ENCODE measurements around the gene NRDE2.

DNA sequence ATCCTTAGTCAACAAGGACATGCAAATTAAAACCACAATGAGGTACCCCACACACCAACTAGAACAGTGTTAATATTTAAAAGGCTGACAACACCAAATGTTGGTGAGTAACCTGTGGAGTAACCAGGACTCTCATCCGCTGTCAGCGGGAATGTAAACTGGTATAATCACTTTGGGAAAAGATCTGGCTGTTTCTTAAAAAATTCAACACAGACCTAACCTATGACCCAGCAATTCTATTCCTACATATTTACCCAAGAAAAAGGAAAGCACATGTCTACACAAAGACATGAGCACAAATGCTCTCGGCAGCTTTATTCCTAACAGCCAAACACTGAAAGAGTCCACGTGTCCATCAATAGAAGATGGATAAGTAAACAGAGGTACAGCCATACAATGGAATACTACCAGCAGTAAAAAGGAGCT lies 26.6 kb downstream of the NRDE2 start:
- no peak for TF ChIP-seq POLR2A (IDR thresholded peaks at IDR 0.05; ENCODE audit: low read depth)
- TF ChIP-seq, protein P1, sequence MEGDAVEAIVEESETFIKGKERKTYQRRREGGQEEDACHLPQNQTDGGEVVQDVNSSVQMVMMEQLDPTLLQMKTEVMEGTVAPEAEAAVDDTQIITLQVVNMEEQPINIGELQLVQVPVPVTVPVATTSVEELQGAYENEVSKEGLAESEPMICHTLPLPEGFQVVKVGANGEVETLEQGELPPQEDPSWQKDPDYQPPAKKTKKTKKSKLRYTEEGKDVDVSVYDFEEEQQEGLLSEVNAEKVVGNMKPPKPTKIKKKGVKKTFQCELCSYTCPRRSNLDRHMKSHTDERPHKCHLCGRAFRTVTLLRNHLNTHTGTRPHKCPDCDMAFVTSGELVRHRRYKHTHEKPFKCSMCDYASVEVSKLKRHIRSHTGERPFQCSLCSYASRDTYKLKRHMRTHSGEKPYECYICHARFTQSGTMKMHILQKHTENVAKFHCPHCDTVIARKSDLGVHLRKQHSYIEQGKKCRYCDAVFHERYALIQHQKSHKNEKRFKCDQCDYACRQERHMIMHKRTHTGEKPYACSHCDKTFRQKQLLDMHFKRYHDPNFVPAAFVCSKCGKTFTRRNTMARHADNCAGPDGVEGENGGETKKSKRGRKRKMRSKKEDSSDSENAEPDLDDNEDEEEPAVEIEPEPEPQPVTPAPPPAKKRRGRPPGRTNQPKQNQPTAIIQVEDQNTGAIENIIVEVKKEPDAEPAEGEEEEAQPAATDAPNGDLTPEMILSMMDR (IDR thresholded peaks at IDR 0.05), result no peak
